Measurements from ENCODE around the gene PCGF6.

- TF ChIP-seq CTCF (IDR thresholded peaks at IDR 0.05; ENCODE audit: poor library complexity), result no peak
- TF ChIP-seq EZH2 (IDR thresholded peaks at IDR 0.05; ENCODE audit: borderline replicate concordance), result no peak
- no peak for TF ChIP-seq EZH2phosphoT487 (IDR thresholded peaks at IDR 0.05; ENCODE audit: low read depth, severe bottlenecking, unreplicated experiment)
Observed at GRCh38 chr10:103259989-103260388, 91.0 kb downstream of the PCGF6 start.
